HepG2 (cell line): ENCODE data around the gene DVL3. TPM values are rescaled to one million over a fixed set of nuclear protein-coding genes. Genes with fewer than 3 reads are reported as not detected.
A peak's percentile ranks its signal among the peaks of the same experiment; 100 is the strongest.

Experiments used
- AKAP8 ChIP-seq: sonication (generic); formaldehyde crosslinking; IDR thresholded peaks from 2 replicates; pipeline ENCODE4 v1.5.1; 2020; ENCODE audit warnings: mild to moderate bottlenecking, missing genetic modification reagents
- ATRX ChIP-seq: sonication (generic); formaldehyde crosslinking; IDR thresholded peaks from 2 replicates; pipeline ENCODE4 v1.4.0; 2020; ENCODE audit warnings: missing genetic modification reagents, borderline replicate concordance
- ERF ChIP-seq: IDR thresholded peaks from 2 replicates; pipeline ENCODE4 v1.6.1; 2018; ENCODE audit warnings: missing biosample characterization, missing genetic modification reagents
- IKZF5 ChIP-seq: IDR thresholded peaks from 2 replicates; pipeline ENCODE4 v1.6.1; 2018; ENCODE audit warnings: missing genetic modification reagents, mild to moderate bottlenecking, missing compliant biosample characterization
- MXD4 ChIP-seq: IDR thresholded peaks from 2 replicates; pipeline ENCODE4 v1.6.1; 2016; ENCODE audit warnings: mild to moderate bottlenecking, missing biosample characterization, missing genetic modification reagents
- PHF20 ChIP-seq: sonication (generic); formaldehyde crosslinking; IDR thresholded peaks from 2 replicates; pipeline ENCODE4 v1.5.0; 2020; ENCODE audit warnings: mild to moderate bottlenecking, missing genetic modification reagents
- SOX6 ChIP-seq, 2 experiments: fragments of 450-650 bp in 1 of 2; sonication (generic) in 1 of 2; formaldehyde crosslinking in 1 of 2; IDR thresholded peaks; 2 replicates each; pipeline versions ENCODE4 v1.4.0 to v1.6.1; 2017 to 2020; ENCODE audit warnings: antibody characterized with exemption in 1 of 2, mild to moderate bottlenecking in 1 of 2, missing genetic modification reagents in 1 of 2
- TCF12 ChIP-seq, 2 experiments: fragments of 450-650 bp in 1 of 2; sonication (generic) in 1 of 2; formaldehyde crosslinking in 1 of 2; IDR thresholded peaks; 2 replicates each; pipeline versions ENCODE4 v1.6.1 to v1.8.0; 2017 to 2022; ENCODE audit warnings: antibody characterized with exemption in 1 of 2, mild to moderate bottlenecking in 1 of 2, missing genetic modification reagents in 1 of 2, moderate library complexity in 1 of 2
- ZBED4 ChIP-seq: sonication (generic); formaldehyde crosslinking; IDR thresholded peaks from 2 replicates; pipeline ENCODE4 v1.4.0; 2020; ENCODE audit warnings: missing genetic modification reagents, borderline replicate concordance
- ZNF138 ChIP-seq: sonication (generic); formaldehyde crosslinking; IDR thresholded peaks from 2 replicates; pipeline ENCODE4 v1.5.0; 2020; ENCODE audit warnings: mild to moderate bottlenecking, low read depth, missing genetic modification reagents
- ZNF773 ChIP-seq: sonication (generic); formaldehyde crosslinking; IDR thresholded peaks from 2 replicates; pipeline ENCODE4 v1.4.0; 2020; ENCODE audit warnings: missing genetic modification reagents, borderline replicate concordance
- ZNF790 ChIP-seq: sonication (generic); formaldehyde crosslinking; IDR thresholded peaks from 2 replicates; pipeline ENCODE4 v1.8.0; 2022; ENCODE audit warnings: missing genetic modification reagents, mild to moderate bottlenecking, borderline replicate concordance
- ZZZ3 ChIP-seq: sonication (generic); formaldehyde crosslinking; IDR thresholded peaks from 2 replicates; pipeline ENCODE4 v1.4.0; 2020; ENCODE audit warnings: missing genetic modification reagents, mild to moderate bottlenecking, borderline replicate concordance
- polyA plus RNA-seq, 8 experiments: library from polyadenylated mRNA; depleted of rRNA in 3 of 8; stranded (reverse) in 7 of 8; unstranded in 1 of 8; fragments of >200 nt; fragmentation: Illumina TruSeq in 4 of 8; extraction: Trizol in 4 of 8; gene quantifications; 2 replicates each; pipeline versions ENCODE4 v1.2.1 to v1.2.3, GENCODE V29; 2011 to 2016; ENCODE audit warnings: low read depth in 4 of 8, missing spikeins in 1 of 8, mixed read lengths in 1 of 8; ENCODE audit not compliant: insufficient read depth in 1 of 8
- total RNA-seq, 5 experiments: library from RNA; depleted of rRNA; stranded (reverse); fragments of >200 nt; fragmentation: Illumina TruSeq; extraction: Trizol; gene quantifications; 2 replicates each; pipeline ENCODE4 v1.2.3, GENCODE V29; 2016; ENCODE audit warnings: low read depth in 1 of 5
- TF ChIP-seq, protein P1 (sequence below): sonication (generic); formaldehyde crosslinking; IDR thresholded peaks from 2 replicates; pipeline ENCODE4 v1.5.0; 2020; ENCODE audit warnings: missing genetic modification reagents, mild to moderate bottlenecking, borderline replicate concordance
- TF ChIP-seq, protein P2 (sequence below): sonication (generic); formaldehyde crosslinking; IDR thresholded peaks from 2 replicates; pipeline ENCODE4 v1.8.0; 2022; ENCODE audit warnings: missing genetic modification reagents, mild to moderate bottlenecking, inconsistent platforms, borderline replicate concordance
- TF ChIP-seq, protein P3 (sequence below): sonication (generic); formaldehyde crosslinking; IDR thresholded peaks from 2 replicates; pipeline ENCODE4 v1.5.0; 2020; ENCODE audit warnings: missing genetic modification reagents, mild to moderate bottlenecking, borderline replicate concordance
- TF ChIP-seq, protein P4 (sequence below): sonication (generic); IDR thresholded peaks from 2 replicates; pipeline ENCODE4 v1.6.1; 2016; ENCODE audit warnings: low read depth, borderline replicate concordance

Gene DVL3
- total and polyA plus RNA-seq, 2 of the 13 experiments (the other 11 are each of a cell fraction or from before 2014, with no cell fraction given) = 29.0 to 36.1 TPM

DNA sequence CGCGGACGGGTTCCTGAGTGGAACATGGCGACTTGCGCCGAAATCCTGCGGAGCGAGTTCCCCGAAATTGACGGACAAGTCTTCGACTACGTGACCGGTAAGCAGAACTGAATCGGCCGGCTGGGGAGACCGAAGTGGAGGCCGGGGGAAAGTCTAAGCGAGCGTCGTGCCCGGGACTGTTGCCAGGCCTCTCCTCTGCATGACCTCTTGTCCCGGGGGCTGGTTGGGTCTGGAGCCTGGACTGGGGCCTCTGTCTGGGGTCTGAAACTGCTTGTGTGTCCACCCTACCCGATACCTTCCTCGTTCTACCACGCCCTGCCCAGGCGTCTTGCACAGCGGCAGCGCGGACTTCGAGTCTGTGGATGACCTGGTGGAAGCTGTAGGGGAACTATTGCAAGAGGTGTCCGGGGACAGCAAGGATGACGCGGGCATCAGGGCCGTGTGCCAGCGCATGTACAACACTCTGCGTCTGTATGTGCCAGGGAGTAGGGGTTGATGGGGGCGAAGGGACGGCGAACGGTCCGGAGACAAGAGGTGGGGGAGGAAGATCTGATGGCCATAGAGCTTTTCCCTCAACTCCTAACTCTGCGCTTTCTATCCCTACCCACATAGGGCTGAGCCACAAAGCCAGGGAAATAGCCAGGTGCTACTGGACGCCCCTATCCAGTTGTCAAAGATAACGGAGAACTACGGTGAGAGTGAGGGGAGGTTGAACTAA lies 31.2 kb downstream of the DVL3 start, which contains the start of gene ABCF3 (continued):
- TF ChIP-seq ZNF138 (CRISPR knock-in tag) (0 out of 2 replicates have a peak, but pooled peaks have one; percentile 58), ZZZ3 (CRISPR knock-in tag) (0 out of 2 replicates have a peak, but pooled peaks have one; percentile 50), AKAP8 (CRISPR knock-in tag) (0 out of 2 replicates have a peak, but pooled peaks have one; percentile 6), ZNF773 (CRISPR knock-in tag) (no peak), TCF12 (IDR thresholded peaks at IDR 0.05) (no peak), TCF12 (CRISPR knock-in tag; IDR thresholded peaks at IDR 0.05) (peak; percentile 56), SOX6 (IDR thresholded peaks at IDR 0.05) (no peak), SOX6 (CRISPR knock-in tag; IDR thresholded peaks at IDR 0.05) (peak; percentile 24; the same call in 1 of the 2 replicates), ERF (CRISPR knock-in tag) (peak; percentile 35; the same call in 1 of the 2 replicates), MXD4 (CRISPR knock-in tag) (0 out of 2 replicates have a peak, but pooled peaks have one; percentile 16), ZNF790 (peak; percentile 74; the same call in 1 of the 2 replicates), ZBED4 (CRISPR knock-in tag) (0 out of 2 replicates have a peak, but pooled peaks have one; percentile 32), PHF20 (CRISPR knock-in tag) (peak; percentile 76; the same call in 1 of the 2 replicates), ATRX (no peak), IKZF5 (CRISPR knock-in tag) (peak; percentile 10; the same call in 1 of the 2 replicates)
- TF ChIP-seq, protein P1, sequence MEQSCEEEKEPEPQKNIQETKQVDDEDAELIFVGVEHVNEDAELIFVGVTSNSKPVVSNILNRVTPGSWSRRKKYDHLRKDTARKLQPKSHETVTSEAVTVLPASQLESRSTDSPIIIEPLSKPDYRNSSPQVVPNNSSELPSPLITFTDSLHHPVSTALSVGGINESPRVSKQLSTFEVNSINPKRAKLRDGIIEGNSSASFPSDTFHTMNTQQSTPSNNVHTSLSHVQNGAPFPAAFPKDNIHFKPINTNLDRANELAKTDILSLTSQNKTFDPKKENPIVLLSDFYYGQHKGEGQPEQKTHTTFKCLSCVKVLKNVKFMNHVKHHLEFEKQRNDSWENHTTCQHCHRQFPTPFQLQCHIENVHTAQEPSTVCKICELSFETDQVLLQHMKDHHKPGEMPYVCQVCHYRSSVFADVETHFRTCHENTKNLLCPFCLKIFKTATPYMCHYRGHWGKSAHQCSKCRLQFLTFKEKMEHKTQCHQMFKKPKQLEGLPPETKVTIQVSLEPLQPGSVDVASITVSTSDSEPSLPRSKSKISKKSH (CRISPR knock-in tag) = peak; percentile 74; the same call in 1 of the 2 replicates
- TF ChIP-seq, protein P2, sequence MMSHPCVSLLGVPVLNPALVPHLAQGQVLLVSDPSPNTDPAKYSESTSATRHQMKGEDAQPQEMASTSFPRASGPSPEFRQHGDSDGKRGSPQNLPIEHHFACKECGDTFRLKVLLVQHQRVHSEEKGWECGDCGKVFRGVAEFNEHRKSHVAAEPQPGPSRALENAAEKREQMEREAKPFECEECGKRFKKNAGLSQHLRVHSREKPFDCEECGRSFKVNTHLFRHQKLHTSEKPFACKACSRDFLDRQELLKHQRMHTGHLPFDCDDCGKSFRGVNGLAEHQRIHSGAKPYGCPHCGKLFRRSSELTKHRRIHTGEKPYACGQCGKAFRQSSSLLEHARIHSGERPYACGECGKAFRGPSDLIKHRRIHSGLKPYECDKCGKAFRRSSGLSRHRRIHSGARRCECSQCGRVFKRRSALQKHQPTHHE (CRISPR knock-in tag) = 0 out of 2 replicates have a peak, but pooled peaks have one; percentile 50
- TF ChIP-seq, protein P3, sequence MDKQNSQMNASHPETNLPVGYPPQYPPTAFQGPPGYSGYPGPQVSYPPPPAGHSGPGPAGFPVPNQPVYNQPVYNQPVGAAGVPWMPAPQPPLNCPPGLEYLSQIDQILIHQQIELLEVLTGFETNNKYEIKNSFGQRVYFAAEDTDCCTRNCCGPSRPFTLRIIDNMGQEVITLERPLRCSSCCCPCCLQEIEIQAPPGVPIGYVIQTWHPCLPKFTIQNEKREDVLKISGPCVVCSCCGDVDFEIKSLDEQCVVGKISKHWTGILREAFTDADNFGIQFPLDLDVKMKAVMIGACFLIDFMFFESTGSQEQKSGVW = no peak
- TF ChIP-seq, protein P4, sequence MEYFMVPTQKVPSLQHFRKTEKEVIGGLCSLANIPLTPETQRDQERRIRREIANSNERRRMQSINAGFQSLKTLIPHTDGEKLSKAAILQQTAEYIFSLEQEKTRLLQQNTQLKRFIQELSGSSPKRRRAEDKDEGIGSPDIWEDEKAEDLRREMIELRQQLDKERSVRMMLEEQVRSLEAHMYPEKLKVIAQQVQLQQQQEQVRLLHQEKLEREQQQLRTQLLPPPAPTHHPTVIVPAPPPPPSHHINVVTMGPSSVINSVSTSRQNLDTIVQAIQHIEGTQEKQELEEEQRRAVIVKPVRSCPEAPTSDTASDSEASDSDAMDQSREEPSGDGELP = no peak
